ENCODE results near the gene GUCY1B1. TPM values are rescaled to one million over a fixed set of nuclear protein-coding genes. Genes with fewer than 3 reads are reported as not detected.

Gene GUCY1B1
- polyA plus RNA-seq, 3 donors = 0.60 to 0.89 (median 0.72) TPM

DNA sequence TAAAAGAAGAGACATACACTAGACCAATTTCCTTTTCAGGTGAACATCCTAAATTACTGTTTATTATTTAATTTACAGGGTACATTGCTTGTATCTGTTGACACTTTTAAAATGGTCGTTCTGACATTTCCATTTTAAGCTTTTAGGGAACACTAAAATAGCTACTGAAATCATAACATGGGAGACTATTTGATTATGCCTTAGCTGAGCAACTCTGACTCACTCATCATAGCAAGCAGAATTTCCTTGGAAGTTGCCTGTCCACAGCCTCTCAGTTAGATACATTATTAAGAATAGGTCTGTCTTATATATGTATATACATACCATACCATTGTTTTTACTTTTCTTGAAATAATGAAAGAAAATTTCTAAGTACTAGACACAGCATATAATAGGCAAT is 22.0 kb downstream of the GUCY1B1 start:
- Mint-ChIP-seq H3K36me3 (no peaks in the 10 kb centered on the region), H3K4me1 (no peaks in the 10 kb centered on the region)
- intact Hi-C loops (cut with micrococcal nuclease) = loop anchor here in 1 of 2 donors (10.0 kb wide), 1 partner anchor 406 kb away; the partner anchor contains the start of gene MAP9

GRCh38 chr4:155781249-155781831 is 22.5 kb downstream of the GUCY1B1 start:
- TF ChIP-seq CTCF (IDR thresholded peaks at IDR 0.05) = no peak
- no peak overlapping the region for H3K27ac ChIP-seq (ENCODE audit: low read depth in 1 of 2, low read length in 2 of 2)
- no peak overlapping the region for H3K9ac ChIP-seq (ENCODE audit: insufficient read depth, low read length, poor library complexity, severe bottlenecking)
- H3K9me3 Mint-ChIP-seq = peaks cover 0 to 3% (median 0%) of the 10 kb centered on the region in 7 donors
- no peaks in the 10 kb centered on the region for H3K4me1 Mint-ChIP-seq
- H3K4me3 Mint-ChIP-seq = no peak overlapping the region
- intact Hi-C loops (cut with micrococcal nuclease) = loop anchor here in 1 of 2 donors (10.0 kb wide), 1 partner anchor 407 kb away; the partner anchor contains the start of gene MAP9
- DNase-seq = no peak
- H3K4me2 ChIP-seq (replicated peaks; ENCODE audit: extremely low read depth, low read length, poor library complexity, severe bottlenecking) = no peak overlapping the region
- no peak overlapping the region for H3K4me3 ChIP-seq (replicated peaks in 1 of 3; ENCODE audit: low read depth in 2 of 3, low read length in 3 of 3)
- no peaks in the 10 kb centered on the region for H3K36me3 ChIP-seq (replicated peaks in 1 of 2; ENCODE audit: control insufficient read depth in 1 of 2, insufficient read depth in 2 of 2, low read length in 2 of 2)
- no peaks in the 10 kb centered on the region for H3K9me3 ChIP-seq (replicated peaks in 1 of 2; ENCODE audit: control insufficient read depth in 1 of 2, insufficient read depth in 1 of 2, low read length in 2 of 2)
- no peaks in the 10 kb centered on the region for H3K27me3 Mint-ChIP-seq (ENCODE audit: low read depth in 3 of 3)
- no peaks in the 10 kb centered on the region for H4K20me1 ChIP-seq (ENCODE audit: insufficient read depth, low read length)
- WGBS (ENCODE audit: insufficient coverage) = no CpG with 5 or more reads among the region's 4 CpGs
- no peaks in the 10 kb centered on the region for H3K36me3 Mint-ChIP-seq
- no peaks in the 10 kb centered on the region for H3K79me2 ChIP-seq (ENCODE audit: insufficient read depth, low read length)
- no peak overlapping the region for H2AFZ ChIP-seq (ENCODE audit: insufficient read depth, low read depth, low read length, poor library complexity, severe bottlenecking)
- no peak overlapping the region for H3K27ac Mint-ChIP-seq
- no peaks in the 10 kb centered on the region for H3K4me1 ChIP-seq (ENCODE audit: control insufficient read depth in 1 of 2, insufficient read depth in 2 of 2, low read length in 2 of 2)
- no peaks in the 10 kb centered on the region for H3K27me3 ChIP-seq (ENCODE audit: control insufficient read depth in 2 of 2, insufficient read depth in 2 of 2, low read length in 2 of 2)

More for the DNA sequence above, 22.0 kb downstream of the GUCY1B1 start:
- Histone ChIP-seq H3K4me3 (replicated peaks in 1 of 3; ENCODE audit: low read depth in 2 of 3, low read length in 3 of 3) (no peak overlapping the region), H3K79me2 (ENCODE audit: insufficient read depth, low read length) (no peaks in the 10 kb centered on the region), H3K27me3 (ENCODE audit: control insufficient read depth in 2 of 2, insufficient read depth in 2 of 2, low read length in 2 of 2) (no peaks in the 10 kb centered on the region), H2AFZ (ENCODE audit: insufficient read depth, low read depth, low read length, poor library complexity, severe bottlenecking) (no peak overlapping the region), H3K4me2 (replicated peaks; ENCODE audit: extremely low read depth, low read length, poor library complexity, severe bottlenecking) (no peak overlapping the region), H3K36me3 (replicated peaks in 1 of 2; ENCODE audit: control insufficient read depth in 1 of 2, insufficient read depth in 2 of 2, low read length in 2 of 2) (no peaks in the 10 kb centered on the region), H3K9me3 (replicated peaks in 1 of 2; ENCODE audit: control insufficient read depth in 1 of 2, insufficient read depth in 1 of 2, low read length in 2 of 2) (no peaks in the 10 kb centered on the region), H3K27ac (ENCODE audit: low read depth in 1 of 2, low read length in 2 of 2) (no peak overlapping the region), H3K4me1 (ENCODE audit: control insufficient read depth in 1 of 2, insufficient read depth in 2 of 2, low read length in 2 of 2) (no peaks in the 10 kb centered on the region), H4K20me1 (ENCODE audit: insufficient read depth, low read length) (no peaks in the 10 kb centered on the region), H3K9ac (ENCODE audit: insufficient read depth, low read length, poor library complexity, severe bottlenecking) (no peak overlapping the region)
- no CpG with 5 or more reads among the region's 1 CpG for WGBS (ENCODE audit: insufficient coverage)
- no peak for TF ChIP-seq CTCF (IDR thresholded peaks at IDR 0.05)
- Mint-ChIP-seq H3K9me3 (peaks cover 0 to 3% (median 0%) of the 10 kb centered on the region in 7 donors), H3K4me3 (no peak overlapping the region), H3K27me3 (ENCODE audit: low read depth in 3 of 3) (no peaks in the 10 kb centered on the region), H3K27ac (no peak overlapping the region)
- no peak for DNase-seq

Data from CD14-positive monocyte (primary cell).